ENCODE data around the gene USF3.

The USF3 gene

DNA sequence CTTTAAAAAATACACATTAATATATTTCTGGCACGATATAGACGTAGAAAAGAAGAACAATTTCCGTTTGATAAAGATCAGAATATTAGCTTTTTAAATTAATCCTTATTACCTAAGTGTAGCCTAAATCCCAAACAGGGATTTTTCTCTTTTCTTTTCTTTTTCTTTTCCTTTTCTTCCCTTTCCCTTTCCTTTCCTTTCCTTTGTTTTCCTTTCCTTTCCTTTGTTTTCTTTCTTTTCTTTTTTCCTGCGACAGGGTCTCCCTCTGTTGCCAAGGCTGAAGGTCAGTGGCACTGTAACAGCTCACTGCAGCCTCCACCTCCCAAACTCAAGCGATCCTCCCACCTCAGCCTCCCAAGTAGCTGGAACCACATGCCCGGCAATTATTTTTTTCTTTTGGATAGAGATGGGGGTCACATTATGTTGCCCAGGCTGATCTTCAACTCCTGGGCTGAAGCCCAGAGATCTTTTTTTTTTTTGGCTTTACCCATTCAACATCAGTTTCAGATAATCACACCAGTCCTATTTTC is 1.8 kb upstream of the USF3 start:
- H3K36me3 ChIP-seq: no peaks in the 10 kb centered on the region
- H3K9me3 ChIP-seq: no peaks in the 10 kb centered on the region
- H3K9ac ChIP-seq: no peak overlapping the region
- H3K4me1 ChIP-seq: peaks cover 33% of the 10 kb centered on the region
- H3K4me2 ChIP-seq: peak overlapping the region; percentile 91
- no peaks in the 10 kb centered on the region for H4K20me1 ChIP-seq
- TF ChIP-seq Cebpa-rat (IDR thresholded peaks at IDR 0.05): no peak
- H3K27me3 ChIP-seq: peaks cover 14% of the 10 kb centered on the region
- peak overlapping the region; percentile 78; the same call in 1 of the 2 replicates for H3K4me3 ChIP-seq
- no peak overlapping the region for H3K27ac ChIP-seq

DNA sequence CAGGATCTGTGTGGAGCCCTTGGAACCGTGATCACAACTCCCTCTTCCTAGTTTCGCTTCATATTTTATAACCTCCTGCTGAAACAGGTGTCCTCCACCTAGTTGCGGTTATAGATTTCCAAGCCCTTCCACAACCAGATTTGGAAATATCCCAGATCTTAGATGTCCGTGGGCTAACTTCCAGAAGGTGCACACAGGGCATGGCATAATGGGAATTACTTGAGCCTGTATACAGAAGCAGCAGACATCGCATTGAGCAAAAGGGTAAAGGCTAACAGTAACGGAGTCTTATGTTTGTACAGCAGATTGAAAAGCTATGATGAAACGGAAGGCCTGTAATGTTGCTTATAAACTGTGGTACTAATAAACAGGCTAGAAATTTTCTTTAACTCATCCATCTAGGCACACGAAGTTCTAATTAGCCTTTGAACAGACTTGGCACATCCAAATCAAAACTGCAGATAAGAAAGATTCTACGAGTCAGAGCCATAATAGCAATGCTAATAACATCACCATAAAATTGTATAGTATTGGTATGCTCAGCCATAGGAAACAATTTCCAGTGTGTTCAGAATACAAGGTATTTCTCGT is 1.2 kb upstream of the USF3 start:
- Histone ChIP-seq H3K27ac (peak overlapping the region; percentile 79), H4K20me1 (no peaks in the 10 kb centered on the region), H3K9me3 (no peaks in the 10 kb centered on the region), H3K9ac (peak overlapping the region; percentile 82), H3K36me3 (no peaks in the 10 kb centered on the region), H3K4me1 (peaks cover 33% of the 10 kb centered on the region), H3K4me2 (peak overlapping the region; percentile 91), H3K27me3 (peaks cover 14% of the 10 kb centered on the region), H3K4me3 (peak overlapping the region; percentile 78)
- no peak for TF ChIP-seq Cebpa-rat (IDR thresholded peaks at IDR 0.05)

GRCh38 chr3:113696658-113697499 is 437 bp upstream of the USF3 start:
- peak overlapping the region; percentile 91 for H3K4me2 ChIP-seq
- no peaks in the 10 kb centered on the region for H3K36me3 ChIP-seq
- peak overlapping the region; percentile 82 for H3K9ac ChIP-seq

GRCh38 chr3:113695431-113695785 is 1.0 kb downstream of the USF3 start:
- peaks cover 33% of the 10 kb centered on the region for H3K4me1 ChIP-seq
- H3K9ac ChIP-seq: peak overlapping the region; percentile 82
- peak overlapping the region; percentile 75 for H3K4me3 ChIP-seq
- H3K27ac ChIP-seq: peak overlapping the region; percentile 87
- peaks cover 14% of the 10 kb centered on the region for H3K27me3 ChIP-seq
- H3K4me2 ChIP-seq: peak overlapping the region; percentile 89
- no peak for TF ChIP-seq Cebpa-rat (IDR thresholded peaks at IDR 0.05)
- H4K20me1 ChIP-seq: no peaks in the 10 kb centered on the region
- H3K9me3 ChIP-seq: no peaks in the 10 kb centered on the region
- H3K36me3 ChIP-seq: no peaks in the 10 kb centered on the region

More at GRCh38 chr3:113696658-113697499, 437 bp upstream of the USF3 start:
- Histone ChIP-seq H3K9me3 (no peaks in the 10 kb centered on the region), H3K27ac (peak overlapping the region; percentile 79), H3K4me3 (peak overlapping the region; percentile 78), H3K4me1 (peaks cover 33% of the 10 kb centered on the region), H4K20me1 (no peaks in the 10 kb centered on the region), H3K27me3 (peaks cover 14% of the 10 kb centered on the region)
- no peak for TF ChIP-seq Cebpa-rat (IDR thresholded peaks at IDR 0.05)

DNA sequence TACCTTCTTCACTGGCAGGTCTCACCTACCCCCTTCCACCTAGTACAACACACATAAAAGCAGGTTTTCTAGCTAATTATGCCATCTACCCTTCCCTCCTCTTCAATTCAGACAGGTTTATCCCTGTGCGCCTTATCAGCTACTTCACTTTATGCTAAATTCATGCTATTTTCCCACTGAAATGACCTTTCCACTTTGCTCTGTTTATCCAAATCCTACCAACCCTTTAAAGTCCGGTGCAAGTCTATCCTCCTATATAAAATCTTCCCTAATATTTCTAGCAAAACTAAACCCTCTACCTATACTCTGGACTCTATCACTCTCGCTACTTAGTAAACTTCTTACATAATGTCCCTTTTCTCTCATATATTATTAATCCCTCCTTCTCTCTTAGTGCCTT is 6.0 kb downstream of the USF3 start:
- Histone ChIP-seq H3K4me3 (no peak overlapping the region), H3K4me1 (peaks cover 15% of the 10 kb centered on the region), H3K27me3 (no peaks in the 10 kb centered on the region), H3K27ac (no peak overlapping the region), H3K9me3 (peaks cover 13% of the 10 kb centered on the region), H3K9ac (no peak overlapping the region), H4K20me1 (no peaks in the 10 kb centered on the region), H3K4me2 (no peak overlapping the region), H3K36me3 (peaks cover 17% of the 10 kb centered on the region)
- TF ChIP-seq Cebpa-rat (IDR thresholded peaks at IDR 0.05): no peak

DNA sequence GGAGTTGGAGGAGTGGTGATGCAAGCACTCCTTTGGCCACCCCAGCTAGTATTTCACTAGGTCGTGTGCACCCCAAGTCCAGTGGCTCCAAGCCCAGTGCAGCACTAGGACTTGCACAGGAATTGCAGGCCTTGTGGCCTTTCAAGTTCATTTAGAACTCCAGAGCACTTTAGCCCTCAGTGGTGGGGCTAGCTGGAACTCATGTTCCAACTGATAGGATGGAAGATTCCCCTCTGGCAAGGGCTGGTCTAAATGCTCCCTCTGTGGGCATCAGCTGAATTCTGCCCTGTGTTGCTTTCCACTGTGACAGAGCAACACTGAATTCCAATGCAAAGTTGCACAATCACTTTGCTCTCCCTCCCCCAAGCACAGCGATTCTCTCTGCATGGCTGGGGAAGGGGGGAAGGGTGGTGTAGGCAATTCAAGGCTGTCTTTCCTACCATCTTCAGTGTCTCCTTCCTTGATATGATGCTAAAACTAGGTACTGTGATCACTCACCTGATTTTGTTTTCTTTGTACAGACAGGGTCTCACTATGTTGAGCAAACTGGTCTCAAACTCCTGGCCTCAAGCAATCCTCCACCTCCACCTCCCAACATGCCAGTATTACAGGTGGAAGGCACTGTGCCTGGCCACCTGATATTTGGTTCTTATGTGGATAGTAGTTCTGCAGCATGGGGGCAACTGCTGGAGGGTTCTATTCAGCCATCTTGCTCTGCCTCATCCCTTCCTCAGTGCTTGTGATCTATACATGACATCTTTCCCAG is 10.3 kb downstream of the USF3 start:
- H3K9me3 ChIP-seq: peaks cover 36% of the 10 kb centered on the region
- peaks cover 26% of the 10 kb centered on the region for H3K36me3 ChIP-seq
- no peak overlapping the region for H3K4me2 ChIP-seq
- H3K9ac ChIP-seq: no peak overlapping the region
- TF ChIP-seq Cebpa-rat (IDR thresholded peaks at IDR 0.05): peak; percentile 64
- H4K20me1 ChIP-seq: no peaks in the 10 kb centered on the region
- H3K4me3 ChIP-seq: no peak overlapping the region
- no peaks in the 10 kb centered on the region for H3K4me1 ChIP-seq
- no peaks in the 10 kb centered on the region for H3K27me3 ChIP-seq
- H3K27ac ChIP-seq: no peak overlapping the region

- H3K9ac ChIP-seq: no peak overlapping the region
Measured at GRCh38 chr3:113685124-113685523, 11.3 kb downstream of the USF3 start.

GRCh38 chr3:113684271-113684819 is 12.1 kb downstream of the USF3 start:
- no peaks in the 10 kb centered on the region for H3K4me1 ChIP-seq
- peaks cover 26% of the 10 kb centered on the region for H3K36me3 ChIP-seq
- no peaks in the 10 kb centered on the region for H3K27me3 ChIP-seq
- H4K20me1 ChIP-seq: no peaks in the 10 kb centered on the region
- H3K4me3 ChIP-seq: no peak overlapping the region
- peaks cover 36% of the 10 kb centered on the region for H3K9me3 ChIP-seq
- no peak overlapping the region for H3K4me2 ChIP-seq
- H3K9ac ChIP-seq: no peak overlapping the region
- TF ChIP-seq Cebpa-rat (IDR thresholded peaks at IDR 0.05): no peak
- H3K27ac ChIP-seq: no peak overlapping the region

More at GRCh38 chr3:113685124-113685523, 11.3 kb downstream of the USF3 start:
- H3K9me3 ChIP-seq: peaks cover 36% of the 10 kb centered on the region
- H3K4me1 ChIP-seq: no peaks in the 10 kb centered on the region
- H3K4me2 ChIP-seq: no peak overlapping the region
- H4K20me1 ChIP-seq: no peaks in the 10 kb centered on the region
- no peaks in the 10 kb centered on the region for H3K27me3 ChIP-seq
- H3K27ac ChIP-seq: no peak overlapping the region
- no peak for TF ChIP-seq Cebpa-rat (IDR thresholded peaks at IDR 0.05)
- no peak overlapping the region for H3K4me3 ChIP-seq
- H3K36me3 ChIP-seq: peaks cover 26% of the 10 kb centered on the region

DNA sequence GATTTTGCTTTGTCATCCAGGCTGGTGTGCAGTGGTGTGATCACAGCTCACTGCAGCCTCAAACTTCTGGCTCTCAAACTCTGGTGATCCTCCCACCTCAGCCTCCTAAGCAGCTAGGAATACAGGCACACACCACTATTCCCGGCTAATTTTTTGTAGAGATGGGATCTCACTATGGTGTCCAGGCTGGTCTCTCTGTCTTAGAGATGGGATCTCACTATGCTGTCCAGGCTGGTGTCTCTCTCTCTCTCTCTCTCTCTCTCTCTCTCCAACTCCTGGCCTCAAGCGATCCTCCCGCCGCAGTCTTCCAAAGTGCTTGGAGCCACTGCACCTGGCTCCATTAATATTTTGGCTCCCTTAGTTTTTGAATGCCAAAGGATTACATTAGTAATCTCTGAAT is 17.7 kb downstream of the USF3 start:
- Histone ChIP-seq H3K27me3 (no peaks in the 10 kb centered on the region), H3K9me3 (peaks cover 5% of the 10 kb centered on the region), H3K4me1 (peaks cover 1% of the 10 kb centered on the region), H3K27ac (no peak overlapping the region), H3K4me2 (no peak overlapping the region), H3K36me3 (peaks cover 20% of the 10 kb centered on the region), H3K4me3 (no peak overlapping the region), H4K20me1 (no peaks in the 10 kb centered on the region), H3K9ac (no peak overlapping the region)
- TF ChIP-seq Cebpa-rat (IDR thresholded peaks at IDR 0.05): no peak

All from BLaER1 (cell line).